HG02970 (cell line): ENCODE measurements around the gene TLCD4.

Experiments used
- ATAC-seq: cut with Tn5 transposase; IDR thresholded peaks from one replicate; pipeline ENCODE4 v1.9.1; 2021; ENCODE audit warnings: mild to moderate bottlenecking, moderate library complexity, moderate number of reproducible peaks; ENCODE audit not compliant: unreplicated experiment, low FRiP score

TLCD4 gene

DNA sequence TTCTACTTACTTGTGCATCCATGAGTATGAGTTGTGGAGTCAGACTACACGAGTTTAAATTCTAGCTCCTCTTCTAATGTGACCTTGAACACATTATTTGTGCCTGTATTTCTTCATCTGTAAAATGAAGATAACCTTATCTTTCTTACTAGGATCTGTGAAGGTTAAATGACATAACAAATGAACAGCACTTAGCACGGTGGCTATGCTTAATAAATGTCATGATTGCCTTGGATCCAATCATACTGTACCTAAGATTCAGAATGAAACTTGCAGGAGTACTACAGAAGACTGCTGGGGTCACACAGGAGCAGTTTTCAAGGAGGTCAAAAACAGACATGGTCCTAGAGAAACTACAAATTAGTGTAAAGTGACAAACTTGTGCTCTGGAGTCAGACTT, 22.2 kb upstream of the TLCD4 start:
- ATAC-seq: no peak

DNA sequence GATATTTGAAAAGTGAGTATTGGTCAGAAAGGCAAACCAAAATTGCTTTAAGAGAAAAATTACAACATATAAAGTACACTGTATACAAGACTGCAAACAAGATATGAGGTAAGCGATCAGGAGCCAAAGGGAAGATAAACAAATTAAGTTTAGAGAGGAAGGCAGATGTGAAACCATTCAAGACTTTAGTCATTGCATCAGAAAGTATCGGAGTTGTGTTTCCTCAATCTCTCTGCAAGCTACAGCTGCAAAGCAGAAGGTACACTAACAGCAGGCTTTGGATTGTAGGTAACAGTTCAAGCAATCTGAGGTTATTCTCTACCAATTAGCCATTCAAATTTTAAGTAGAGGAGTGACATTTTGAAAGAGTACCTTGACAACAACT, 21.3 kb upstream of the TLCD4 start:
- no peak for ATAC-seq

GRCh38 chr1:95096218-95096841, 20.8 kb upstream of the TLCD4 start:
- no peak for ATAC-seq

DNA sequence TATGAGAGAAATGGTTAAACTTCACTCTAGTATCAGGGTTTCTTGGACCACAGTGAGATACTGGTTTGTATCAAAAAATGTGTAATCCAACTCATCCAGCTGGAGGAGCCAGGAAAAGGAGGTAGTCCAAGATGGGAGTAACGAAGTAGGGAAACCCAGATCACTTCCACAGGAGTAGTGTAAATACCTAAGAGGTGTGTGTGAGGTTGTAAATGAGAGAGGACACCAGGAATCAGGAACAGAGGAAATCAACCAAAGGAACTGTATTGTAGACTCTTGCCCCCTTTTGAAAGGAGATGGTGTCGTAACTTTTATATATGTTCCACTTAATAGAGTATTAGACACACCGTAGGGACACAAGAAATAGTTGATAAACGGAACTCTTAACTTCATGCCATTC, 19.7 kb upstream of the TLCD4 start:
- ATAC-seq: no peak

GRCh38 chr1:95098196-95098595, 19.0 kb upstream of the TLCD4 start:
- no peak for ATAC-seq

- ATAC-seq: no peak
These were observed 8.4 kb upstream of the TLCD4 start for GRCh38 chr1:95108792-95109191.

GRCh38 chr1:95111014-95111413, 6.1 kb upstream of the TLCD4 start:
- no peak for ATAC-seq

- ATAC-seq: no peak
These were observed 3.5 kb upstream of the TLCD4 start for GRCh38 chr1:95113684-95114083.

GRCh38 chr1:95115708-95116137, 1.4 kb upstream of the TLCD4 start:
- ATAC-seq: no peak

DNA sequence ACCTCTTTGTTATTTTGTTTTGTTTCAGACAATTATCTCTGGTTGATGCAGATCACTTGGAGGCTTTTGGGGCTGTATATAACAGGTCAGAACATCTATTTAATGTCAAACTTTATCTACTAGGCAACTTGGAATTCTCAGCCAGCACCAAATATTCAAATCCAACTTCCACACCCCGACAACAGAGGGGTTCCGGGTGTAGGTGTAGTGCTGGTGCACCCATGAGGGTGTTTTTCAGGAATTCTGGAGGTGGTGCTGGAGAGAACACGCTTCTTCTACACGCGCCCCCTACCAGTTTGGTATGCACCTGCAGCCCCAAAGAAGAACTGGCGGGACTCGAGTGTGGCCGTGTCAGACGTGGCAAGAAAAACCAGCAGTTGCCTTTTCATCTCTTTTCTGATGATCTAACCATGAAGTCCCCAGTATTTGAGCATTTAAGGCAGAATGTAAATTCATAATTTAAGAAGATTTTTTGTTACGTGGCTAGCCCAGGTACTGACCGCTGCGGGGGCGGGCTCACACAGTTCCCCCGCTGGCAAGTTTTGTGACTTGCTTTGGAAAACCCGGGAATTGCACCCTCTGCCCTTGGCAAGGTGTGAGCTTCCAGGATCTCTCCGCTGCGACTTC, 462 bp upstream of the TLCD4 start:
- ATAC-seq: peak; percentile 40

GRCh38 chr1:95118067-95118499, 928 bp downstream of the TLCD4 start:
- no peak for ATAC-seq

DNA sequence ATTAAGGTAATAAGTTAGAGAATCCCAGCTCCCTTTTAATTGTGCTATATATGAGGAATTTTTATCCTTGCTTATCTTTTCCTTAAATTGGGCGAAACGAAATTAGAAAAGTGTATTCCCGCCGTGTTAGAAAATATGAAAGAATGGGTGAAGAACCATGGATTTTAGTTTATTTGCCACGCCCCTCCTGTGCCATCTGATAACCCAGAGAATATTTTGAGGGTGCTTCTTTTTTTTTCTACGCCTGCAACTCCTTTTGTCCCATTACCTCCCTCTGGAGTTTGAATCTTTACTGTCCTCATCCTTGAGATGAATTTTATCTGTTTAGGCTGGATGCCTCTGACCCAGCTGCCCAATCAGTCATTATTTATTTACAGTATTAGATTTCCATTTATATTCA, 1.6 kb downstream of the TLCD4 start:
- ATAC-seq: no peak

GRCh38 chr1:95119273-95119672, 2.1 kb downstream of the TLCD4 start:
- ATAC-seq: no peak

- ATAC-seq: no peak
These were observed 5.1 kb downstream of the TLCD4 start for GRCh38 chr1:95122151-95122697.

- ATAC-seq: no peak
These were observed 7.2 kb downstream of the TLCD4 start for GRCh38 chr1:95124342-95124741.

DNA sequence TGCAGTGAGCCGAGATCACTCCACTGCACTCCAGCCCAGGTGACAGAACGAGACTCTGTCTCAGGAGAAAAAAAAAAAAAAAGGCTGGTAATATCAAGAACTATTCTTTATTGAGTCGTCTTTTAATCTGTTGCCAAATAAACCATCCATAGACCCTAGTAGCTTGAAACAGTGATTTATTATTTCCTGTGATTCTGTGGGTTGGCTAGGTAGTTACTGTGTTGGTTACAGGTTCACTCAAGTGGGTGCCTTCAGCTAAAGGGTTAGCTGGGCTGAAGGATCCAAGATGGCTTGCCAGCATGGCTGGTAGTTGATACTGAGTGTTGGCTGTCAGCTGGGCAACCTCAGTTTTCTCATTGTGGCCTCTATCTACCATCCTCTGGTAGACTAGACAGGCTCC, 9.2 kb downstream of the TLCD4 start:
- ATAC-seq: no peak

- no peak for ATAC-seq
These were observed 9.7 kb downstream of the TLCD4 start for GRCh38 chr1:95126846-95127245.

- ATAC-seq: no peak
These were observed 10.2 kb downstream of the TLCD4 start for GRCh38 chr1:95127380-95127779.

- no peak for ATAC-seq
These were observed 15.6 kb downstream of the TLCD4 start for GRCh38 chr1:95132762-95133161.

GRCh38 chr1:95133687-95134086, 16.5 kb downstream of the TLCD4 start:
- ATAC-seq: no peak

DNA sequence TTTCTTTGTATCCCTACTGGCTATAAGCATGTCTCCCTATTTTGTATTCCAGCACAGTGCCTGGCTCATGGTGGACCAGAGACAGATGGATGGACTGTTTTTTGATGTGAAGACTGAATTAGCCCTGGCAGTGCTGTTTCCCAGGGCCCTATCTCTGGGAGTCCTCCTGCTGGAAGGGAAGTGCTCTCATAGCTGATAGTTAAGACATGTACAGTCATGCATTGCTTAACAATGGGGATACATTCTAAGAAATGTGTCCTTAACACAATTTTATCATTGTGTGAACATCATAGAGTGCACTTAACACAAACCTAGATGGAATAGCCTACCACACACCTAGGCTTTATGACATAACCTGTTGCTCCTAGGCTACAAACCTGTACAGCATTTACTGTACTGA, 21.1 kb downstream of the TLCD4 start:
- no peak for ATAC-seq

- no peak for ATAC-seq
These were observed 21.9 kb downstream of the TLCD4 start for GRCh38 chr1:95139039-95139438.
